ENCODE data around the gene CKAP5. TPM values are rescaled to one million over a fixed set of nuclear protein-coding genes. Genes with fewer than 3 reads are reported as not detected.

CKAP5 gene
- total and polyA plus RNA-seq, 2 donors = 26.8 to 80.5 TPM

- no peak for DNase-seq (ENCODE audit: extremely low spot score)
- H3K36me3 ChIP-seq (ENCODE audit: insufficient read depth) = peaks cover 9% of the 10 kb centered on the region
- no peaks in the 10 kb centered on the region for H3K4me1 ChIP-seq (ENCODE audit: insufficient read depth)
- no peak overlapping the region for H3K4me3 ChIP-seq (ENCODE audit: low read depth, low read length)
- 75% methylated on average over 12 of the region's 12 CpGs for WGBS
- H3K27ac ChIP-seq (ENCODE audit: low read depth) = no peak overlapping the region
These were observed 104.2 kb downstream of the CKAP5 start for GRCh38 chr11:46741600-46742484.

- peaks cover 2% of the 10 kb centered on the region for H3K36me3 ChIP-seq (ENCODE audit: insufficient read depth)
- no peak overlapping the region for H3K4me3 ChIP-seq (ENCODE audit: low read depth, low read length)
- WGBS = 63% methylated on average over 6 of the region's 6 CpGs
- H3K27ac ChIP-seq (ENCODE audit: low read depth) = no peak overlapping the region
- DNase-seq (ENCODE audit: extremely low spot score) = no peak
- H3K4me1 ChIP-seq (ENCODE audit: insufficient read depth) = no peaks in the 10 kb centered on the region
These were observed 107.2 kb downstream of the CKAP5 start for GRCh38 chr11:46738887-46739286.

DNA sequence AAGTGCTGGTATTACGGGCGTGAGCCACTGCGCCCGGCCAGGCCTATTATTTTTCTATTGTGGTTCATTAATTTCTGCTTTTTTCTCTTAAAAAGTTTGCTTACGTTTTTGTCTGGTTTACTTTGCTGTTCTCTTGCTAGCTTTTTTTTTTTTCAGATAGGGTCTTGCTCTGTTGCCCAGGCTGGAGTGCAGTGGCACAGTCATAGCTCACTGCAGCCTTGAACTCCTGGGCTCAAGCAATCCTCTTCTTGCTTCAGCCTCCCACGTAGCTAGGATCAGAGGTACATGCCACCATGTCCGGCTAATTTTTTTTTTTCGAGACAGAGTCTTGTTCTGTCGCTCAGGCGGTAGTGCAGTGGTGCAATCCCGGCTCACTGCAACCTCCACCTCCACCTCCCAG is 108.4 kb downstream of the CKAP5 start:
- no peaks in the 10 kb centered on the region for H3K4me1 ChIP-seq (ENCODE audit: insufficient read depth)
- DNase-seq (ENCODE audit: extremely low spot score) = no peak
- H3K27ac ChIP-seq (ENCODE audit: low read depth) = no peak overlapping the region
- 93% methylated on average over 11 of the region's 11 CpGs for WGBS
- H3K36me3 ChIP-seq (ENCODE audit: insufficient read depth) = peaks cover 2% of the 10 kb centered on the region
- no peak overlapping the region for H3K4me3 ChIP-seq (ENCODE audit: low read depth, low read length)

DNA sequence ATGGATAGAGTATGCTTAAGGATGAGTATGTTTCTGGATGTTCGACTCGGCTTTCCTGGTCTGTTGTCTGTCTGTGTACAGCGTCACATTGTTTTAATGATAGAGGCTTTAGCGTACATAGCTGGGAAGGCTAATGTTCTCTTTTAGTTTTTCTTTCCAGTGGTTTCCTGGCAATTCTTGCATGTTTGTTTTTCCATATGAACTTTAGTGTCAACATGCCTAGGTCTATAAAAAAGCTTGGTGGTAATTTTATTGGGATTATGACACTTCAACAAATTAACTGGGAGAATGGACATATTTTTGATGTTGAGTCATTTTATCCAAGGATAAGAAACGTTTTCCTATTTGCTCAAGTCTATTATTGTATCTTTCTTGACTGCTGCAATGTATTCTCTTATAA is 109.5 kb downstream of the CKAP5 start:
- 61% methylated on average over 5 of the region's 5 CpGs for WGBS
- no peak overlapping the region for H3K4me3 ChIP-seq (ENCODE audit: low read depth, low read length)
- no peaks in the 10 kb centered on the region for H3K4me1 ChIP-seq (ENCODE audit: insufficient read depth)
- H3K27ac ChIP-seq (ENCODE audit: low read depth) = no peak overlapping the region
- DNase-seq (ENCODE audit: extremely low spot score) = no peak
- H3K36me3 ChIP-seq (ENCODE audit: insufficient read depth) = no peaks in the 10 kb centered on the region

GRCh38 chr11:46736146-46736545 is 109.9 kb downstream of the CKAP5 start:
- Histone ChIP-seq H3K4me1 (ENCODE audit: insufficient read depth) (no peaks in the 10 kb centered on the region), H3K27ac (ENCODE audit: low read depth) (no peak overlapping the region), H3K4me3 (ENCODE audit: low read depth, low read length) (no peak overlapping the region), H3K36me3 (ENCODE audit: insufficient read depth) (no peaks in the 10 kb centered on the region)
- WGBS = 93% methylated on average over 7 of the region's 7 CpGs
- no peak for DNase-seq (ENCODE audit: extremely low spot score)

DNA sequence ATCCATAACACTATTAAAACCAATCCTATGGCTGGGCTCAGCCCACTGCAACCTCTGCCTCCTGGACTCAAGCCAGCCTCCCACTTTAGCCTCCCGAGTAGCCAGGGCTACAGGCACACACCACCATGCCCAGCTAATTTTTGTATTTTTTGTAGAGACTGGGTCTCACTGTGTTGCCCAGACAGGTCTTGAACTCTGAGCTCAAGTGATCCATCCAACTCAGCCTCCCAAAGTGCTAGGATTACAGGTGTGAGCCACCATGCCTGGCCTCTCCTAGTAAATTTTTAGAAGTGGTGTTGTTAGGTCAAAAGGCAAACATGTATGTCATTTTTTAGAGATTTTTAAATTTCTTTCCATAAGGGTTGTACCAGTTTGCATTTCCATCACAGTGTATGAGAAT is 112.8 kb downstream of the CKAP5 start:
- WGBS = 86% methylated on average over 1 of the region's 1 CpG
- Histone ChIP-seq H3K36me3 (ENCODE audit: insufficient read depth) (no peaks in the 10 kb centered on the region), H3K4me1 (ENCODE audit: insufficient read depth) (no peaks in the 10 kb centered on the region), H3K27ac (ENCODE audit: low read depth) (no peak overlapping the region), H3K4me3 (ENCODE audit: low read depth, low read length) (no peak overlapping the region)
- no peak for DNase-seq (ENCODE audit: extremely low spot score)

DNA sequence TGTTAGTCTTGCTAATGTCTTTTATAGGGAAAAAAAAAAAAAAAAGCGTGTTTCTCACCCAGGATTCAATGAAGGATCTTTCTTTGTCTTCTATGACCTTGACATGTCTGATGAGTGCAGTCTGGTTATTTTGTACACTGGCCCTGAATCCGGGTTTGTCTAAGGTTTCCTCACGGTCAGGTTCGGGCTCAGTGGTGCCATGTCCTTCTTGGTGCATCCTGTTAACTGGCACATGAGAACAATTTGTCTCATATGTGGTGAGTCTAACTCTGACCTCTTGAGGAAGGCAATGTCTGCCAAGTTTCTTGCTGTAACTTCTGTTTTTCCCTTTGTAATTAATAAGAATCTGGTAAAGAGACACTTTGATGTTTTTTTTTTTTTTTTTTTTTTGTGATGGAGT is 114.5 kb downstream of the CKAP5 start:
- no peak overlapping the region for H3K27ac ChIP-seq (ENCODE audit: low read depth)
- H3K4me1 ChIP-seq (ENCODE audit: insufficient read depth) = no peaks in the 10 kb centered on the region
- H3K36me3 ChIP-seq (ENCODE audit: insufficient read depth) = no peaks in the 10 kb centered on the region
- 92% methylated on average over 4 of the region's 4 CpGs for WGBS
- DNase-seq (ENCODE audit: extremely low spot score) = no peak
- no peak overlapping the region for H3K4me3 ChIP-seq (ENCODE audit: low read depth, low read length)

- H3K4me1 ChIP-seq (ENCODE audit: insufficient read depth) = no peaks in the 10 kb centered on the region
- H3K36me3 ChIP-seq (ENCODE audit: insufficient read depth) = no peaks in the 10 kb centered on the region
- DNase-seq (ENCODE audit: extremely low spot score) = no peak
- no peak overlapping the region for H3K27ac ChIP-seq (ENCODE audit: low read depth)
- H3K4me3 ChIP-seq (ENCODE audit: low read depth, low read length) = no peak overlapping the region
- 77% methylated on average over 24 of the region's 24 CpGs for WGBS
These were observed 116.7 kb downstream of the CKAP5 start for GRCh38 chr11:46729110-46730027.

DNA sequence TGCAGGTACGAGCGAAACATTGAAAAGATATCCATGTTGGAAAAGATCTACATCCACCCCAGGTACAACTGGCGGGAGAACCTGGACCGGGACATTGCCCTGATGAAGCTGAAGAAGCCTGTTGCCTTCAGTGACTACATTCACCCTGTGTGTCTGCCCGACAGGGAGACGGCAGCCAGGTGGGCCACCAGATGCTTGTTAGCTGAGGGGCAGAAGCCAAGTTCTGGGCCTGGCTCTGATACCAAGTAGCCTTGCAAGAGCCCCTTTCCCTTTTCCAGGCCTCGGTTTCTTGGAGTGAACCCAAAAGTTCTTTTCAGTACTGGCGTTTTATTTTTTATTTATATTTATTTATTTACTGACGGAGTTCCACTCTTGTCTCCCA is 117.4 kb downstream of the CKAP5 start:
- H3K36me3 ChIP-seq (ENCODE audit: insufficient read depth) = no peaks in the 10 kb centered on the region
- WGBS = 79% methylated on average over 9 of the region's 9 CpGs
- H3K4me1 ChIP-seq (ENCODE audit: insufficient read depth) = no peaks in the 10 kb centered on the region
- no peak overlapping the region for H3K4me3 ChIP-seq (ENCODE audit: low read depth, low read length)
- no peak for DNase-seq (ENCODE audit: extremely low spot score)
- no peak overlapping the region for H3K27ac ChIP-seq (ENCODE audit: low read depth)

GRCh38 chr11:46727952-46728658 is 118.0 kb downstream of the CKAP5 start:
- Histone ChIP-seq H3K4me3 (ENCODE audit: low read depth, low read length) (no peak overlapping the region), H3K27ac (ENCODE audit: low read depth) (no peak overlapping the region), H3K4me1 (ENCODE audit: insufficient read depth) (no peaks in the 10 kb centered on the region), H3K36me3 (ENCODE audit: insufficient read depth) (no peaks in the 10 kb centered on the region)
- 89% methylated on average over 17 of the region's 17 CpGs for WGBS
- no peak for DNase-seq (ENCODE audit: extremely low spot score)

DNA sequence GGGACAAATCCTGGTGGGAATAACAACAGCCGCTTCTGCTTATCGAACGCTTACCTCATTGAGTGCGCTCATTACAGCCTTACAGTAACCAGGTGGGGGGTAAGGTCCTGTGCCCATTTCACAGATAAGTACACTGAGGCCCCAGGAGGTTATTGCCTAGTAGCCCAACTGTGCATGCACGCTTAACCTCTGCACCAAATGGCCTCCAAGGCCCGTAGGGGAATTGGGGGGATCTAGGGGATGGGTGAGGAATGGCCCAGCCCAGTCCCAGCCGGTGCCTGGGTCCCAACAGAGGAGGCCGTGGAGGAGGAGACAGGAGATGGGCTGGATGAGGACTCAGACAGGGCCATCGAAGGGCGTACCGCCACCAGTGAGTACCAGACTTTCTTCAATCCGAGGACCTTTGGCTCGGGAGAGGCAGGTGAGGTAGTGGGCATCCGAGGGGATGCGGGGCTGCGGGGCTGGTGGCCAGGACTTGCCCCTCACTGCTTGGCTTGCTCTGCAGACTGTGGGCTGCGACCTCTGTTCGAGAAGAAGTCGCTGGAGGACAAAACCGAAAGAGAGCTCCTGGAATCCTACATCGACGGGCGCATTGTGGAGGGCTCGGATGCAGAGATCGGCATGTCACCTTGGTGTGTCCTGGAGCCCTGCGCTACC is 119.7 kb downstream of the CKAP5 start:
- no peak for DNase-seq (ENCODE audit: extremely low spot score)
- 92% methylated on average over 26 of the region's 26 CpGs for WGBS
- no peaks in the 10 kb centered on the region for H3K36me3 ChIP-seq (ENCODE audit: insufficient read depth)
- H3K4me3 ChIP-seq (ENCODE audit: low read depth, low read length) = no peak overlapping the region
- no peaks in the 10 kb centered on the region for H3K4me1 ChIP-seq (ENCODE audit: insufficient read depth)
- H3K27ac ChIP-seq (ENCODE audit: low read depth) = no peak overlapping the region

- DNase-seq (ENCODE audit: extremely low spot score) = no peak
These were observed 120.5 kb downstream of the CKAP5 start for GRCh38 chr11:46725338-46726205.

More at GRCh38 chr11:46725338-46726205, 120.5 kb downstream of the CKAP5 start:
- whole genome bisulfite sequencing = 83% methylated on average over 19 of the region's 19 CpGs
- Histone ChIP-seq H3K27ac (ENCODE audit: low read depth) (no peak overlapping the region), H3K4me3 (ENCODE audit: low read depth, low read length) (no peak overlapping the region), H3K4me1 (ENCODE audit: insufficient read depth) (no peaks in the 10 kb centered on the region), H3K36me3 (ENCODE audit: insufficient read depth) (no peaks in the 10 kb centered on the region)
